ENCODE data around the gene ZNF724.

Gene ZNF724

GRCh38 chr19:23241419-23241818 is 8.8 kb downstream of the ZNF724 start:
- DNase-seq, result no peak

- no peak for DNase-seq
Observed at GRCh38 chr19:23222998-23223652, 27.1 kb downstream of the ZNF724 start.

GRCh38 chr19:23203841-23204344 is 46.3 kb downstream of the ZNF724 start:
- DNase-seq, result no peak

GRCh38 chr19:23190341-23190740 is 59.9 kb downstream of the ZNF724 start:
- DNase-seq, result no peak

DNA sequence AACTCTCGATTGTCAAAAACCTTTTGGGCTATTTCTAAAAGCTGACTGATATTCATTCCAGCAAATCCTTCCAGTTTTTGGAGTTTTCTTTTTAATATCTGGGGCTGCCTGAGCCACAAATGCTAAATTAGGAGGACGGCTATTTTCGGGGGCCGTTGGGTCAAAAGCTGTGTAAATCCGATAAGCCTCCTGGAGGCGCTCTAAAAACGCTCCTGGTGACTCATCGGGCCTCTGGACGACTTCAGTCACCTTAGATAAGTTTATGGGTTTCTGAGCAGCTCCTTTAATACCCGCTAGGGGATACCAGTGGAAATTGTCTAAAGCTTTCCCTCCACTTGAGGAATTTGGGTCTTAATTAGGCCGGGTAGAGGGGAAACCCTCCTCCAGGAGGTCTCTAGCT is 66.9 kb downstream of the ZNF724 start:
- DNase-seq, result no peak

Measured in inflammatory macrophage (primary cell).